Activated CD4-positive, alpha-beta T cell treated with anti-CD3 and anti-CD28 coated beads, Interleukin-2, Interleukin-6, amounts not matched to agents 100 ng/mL and 50 ng/mL, durations not matched to agents 16 hours and 8 hours (primary cell): ENCODE data around the gene ALLC.
"Not testable (repeated sequence)": the region's sequence is repeated elsewhere in the genome, so short reads cannot be mapped to it uniquely, and the experiment has no call there.

ENCODE experiments used
- DNase-seq: peaks from one replicate; pipeline ENCODE4 v3.0.0-alpha.2; 2020

Gene ALLC

DNA sequence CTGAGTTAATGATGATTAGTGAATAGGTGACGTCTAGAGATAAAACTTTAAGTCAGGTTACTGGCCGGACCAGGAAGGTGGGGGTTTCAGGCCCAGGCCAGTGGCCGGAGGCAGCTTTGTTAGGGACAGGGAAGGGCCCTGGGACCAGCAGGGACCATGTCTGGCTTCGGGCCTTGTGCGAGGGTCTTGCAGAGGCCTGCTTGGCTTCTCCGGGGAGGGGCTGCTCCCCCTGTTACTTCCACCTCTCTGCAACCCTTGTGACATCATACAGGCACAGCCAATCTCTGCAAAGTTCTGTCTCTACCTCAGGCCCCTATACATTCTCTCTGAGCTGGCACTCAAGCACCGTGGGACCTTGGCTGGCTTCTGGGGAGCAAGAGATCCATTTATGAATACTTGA, at the start of gene ALLC:
Gene ALLC (plus strand): TSS at position 320 of the 400 bp plus-strand sequence. CDS start 12,958 bp downstream, outside the sequence.
- DNase-seq = no peak

DNA sequence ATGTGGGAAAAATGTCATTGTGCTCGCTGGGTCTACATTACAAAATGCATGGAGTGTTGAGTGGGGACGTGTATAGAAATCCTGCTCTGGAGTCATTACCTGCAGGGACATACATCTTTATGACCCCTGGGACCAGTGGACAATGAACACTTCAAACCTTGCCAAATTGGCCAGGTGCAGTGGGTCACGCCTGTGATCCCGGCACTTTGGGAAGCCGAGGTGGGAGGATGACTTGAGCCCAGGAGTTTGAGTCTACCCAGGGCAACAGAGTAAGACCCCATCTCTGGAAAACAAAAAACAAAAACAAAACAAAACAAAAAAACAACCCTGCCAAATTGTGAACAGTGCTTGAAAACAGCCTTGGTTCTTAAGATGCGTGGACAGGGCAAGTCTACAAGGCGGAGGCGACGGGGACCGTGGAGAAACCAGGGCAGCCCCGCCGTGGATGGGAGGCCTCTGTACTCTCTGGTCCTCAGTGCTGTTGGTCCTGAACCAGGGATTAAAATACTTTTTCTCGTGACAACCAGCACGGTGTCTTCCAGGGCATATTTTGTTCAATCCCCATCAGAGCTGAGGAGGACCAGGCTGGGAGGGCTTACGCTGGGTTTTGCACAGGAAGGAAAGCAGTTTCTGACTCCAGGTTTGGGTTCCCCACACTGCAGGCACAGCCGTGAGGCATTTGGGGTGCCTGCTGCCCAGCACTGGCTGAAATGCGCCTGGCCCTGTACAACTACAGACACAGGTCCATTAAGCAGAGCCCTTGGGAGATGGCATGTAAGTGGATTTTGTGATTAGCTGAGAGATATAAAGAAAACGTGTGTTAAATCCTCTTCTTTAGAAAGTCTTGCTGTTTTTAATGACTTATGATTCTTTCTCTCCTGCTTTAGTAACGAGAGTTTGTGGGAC, 49.4 kb upstream of the ALLC start:
- DNase-seq = no peak

GRCh38 chr2:3609279-3609673, 48.7 kb upstream of the ALLC start:
- DNase-seq = not testable (repeated sequence)

DNA sequence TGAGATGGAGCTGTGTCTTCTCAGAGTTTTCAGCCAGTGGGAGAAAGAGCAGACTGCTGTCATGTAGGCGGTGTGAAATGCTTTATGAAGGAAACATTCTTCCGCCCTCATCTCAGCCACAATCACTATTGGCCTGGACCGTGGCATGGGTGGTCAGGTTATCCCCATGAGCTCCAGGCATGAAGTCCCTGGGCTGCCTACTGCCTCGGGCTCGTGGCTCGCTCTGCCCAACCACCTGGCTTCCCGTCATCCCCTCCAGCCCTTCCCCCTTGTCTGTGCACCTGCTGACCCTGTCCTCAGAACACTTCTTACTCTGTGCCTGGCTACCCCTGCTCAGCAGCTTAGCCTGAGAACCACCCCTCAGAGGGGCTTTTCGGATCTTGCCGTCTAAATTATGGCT, 47.6 kb upstream of the ALLC start:
- DNase-seq = no peak

DNA sequence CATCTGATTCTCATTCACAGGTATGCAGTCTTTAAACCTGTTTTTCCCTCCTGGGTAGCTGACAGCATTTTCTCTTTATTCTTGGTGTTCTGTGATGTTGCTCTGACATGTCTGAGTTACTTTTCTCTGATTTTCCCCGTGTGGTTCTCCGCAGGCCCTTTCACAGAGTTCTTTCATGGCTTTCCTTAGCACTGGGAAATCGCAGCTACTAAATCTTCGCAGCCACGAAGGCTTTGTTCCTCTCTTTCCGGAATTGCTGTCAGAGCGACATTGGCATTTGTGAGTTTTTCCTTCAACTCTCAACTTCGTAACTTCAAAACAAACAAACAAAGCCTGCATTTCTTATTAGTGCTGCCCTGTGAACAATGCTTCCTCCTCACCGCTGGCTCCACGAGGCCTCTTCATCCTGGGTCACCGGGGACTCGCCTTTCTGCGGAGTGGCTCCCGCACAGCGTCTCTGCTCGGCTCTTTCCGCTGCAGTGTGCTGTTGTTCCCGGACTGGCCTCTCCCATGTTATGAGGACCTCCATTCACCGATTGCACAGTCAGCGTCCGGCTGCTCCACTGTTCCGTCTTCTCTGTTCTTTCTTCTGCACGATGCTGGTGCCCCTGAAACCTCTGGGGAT, 47.0 kb upstream of the ALLC start:
- no peak for DNase-seq

- DNase-seq = no peak
Measured at GRCh38 chr2:3611589-3611988, 46.4 kb upstream of the ALLC start.

DNA sequence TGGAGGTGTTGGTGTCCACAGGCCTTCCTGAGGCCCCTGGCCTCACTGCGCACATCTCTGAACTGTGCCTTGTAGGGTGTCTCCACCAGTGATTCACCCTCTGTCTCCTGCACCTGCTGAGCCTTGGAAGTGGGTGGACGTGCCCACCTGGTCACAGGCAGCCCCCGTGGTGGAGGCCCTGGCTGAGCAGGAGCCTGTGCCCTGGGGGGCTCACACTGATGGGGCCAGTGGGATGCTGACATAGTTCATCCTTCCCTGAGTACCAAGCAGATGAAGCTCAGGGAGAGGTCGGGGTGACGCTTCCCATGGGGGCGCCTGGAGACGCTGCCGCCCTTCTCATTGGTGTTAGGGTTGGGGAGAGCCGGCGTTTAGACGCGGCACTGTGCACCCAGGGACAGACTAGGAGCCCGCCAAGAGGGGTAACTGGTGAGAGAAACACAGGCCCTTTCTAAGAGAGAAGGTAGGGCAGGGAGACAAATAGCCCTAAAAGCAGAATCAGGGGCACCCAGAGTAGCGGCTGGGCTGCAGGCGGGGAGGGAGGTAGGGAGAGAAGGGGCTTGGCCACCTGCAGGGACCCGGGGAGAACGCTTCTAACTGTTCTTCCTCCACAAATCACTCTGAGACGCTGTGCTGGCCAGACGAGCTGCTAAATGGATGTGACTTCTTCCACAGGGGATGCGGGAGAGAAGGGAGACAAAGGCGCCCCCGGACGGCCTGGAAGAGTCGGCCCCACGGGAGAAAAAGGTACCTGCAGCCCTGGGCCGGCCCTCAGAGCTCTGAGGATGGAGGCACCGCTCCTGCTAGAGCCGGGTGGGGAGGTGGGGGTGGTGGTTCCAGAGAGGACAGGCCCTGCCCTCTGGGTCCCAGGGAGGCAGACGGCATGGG, 45.1 kb upstream of the ALLC start:
- no peak for DNase-seq

GRCh38 chr2:3613524-3613905, 44.5 kb upstream of the ALLC start:
- DNase-seq = no peak

- DNase-seq = not testable (repeated sequence)
Measured at GRCh38 chr2:3614743-3615142, 43.3 kb upstream of the ALLC start.

- not testable (repeated sequence) for DNase-seq
Measured at GRCh38 chr2:3615541-3616200, 42.3 kb upstream of the ALLC start.

DNA sequence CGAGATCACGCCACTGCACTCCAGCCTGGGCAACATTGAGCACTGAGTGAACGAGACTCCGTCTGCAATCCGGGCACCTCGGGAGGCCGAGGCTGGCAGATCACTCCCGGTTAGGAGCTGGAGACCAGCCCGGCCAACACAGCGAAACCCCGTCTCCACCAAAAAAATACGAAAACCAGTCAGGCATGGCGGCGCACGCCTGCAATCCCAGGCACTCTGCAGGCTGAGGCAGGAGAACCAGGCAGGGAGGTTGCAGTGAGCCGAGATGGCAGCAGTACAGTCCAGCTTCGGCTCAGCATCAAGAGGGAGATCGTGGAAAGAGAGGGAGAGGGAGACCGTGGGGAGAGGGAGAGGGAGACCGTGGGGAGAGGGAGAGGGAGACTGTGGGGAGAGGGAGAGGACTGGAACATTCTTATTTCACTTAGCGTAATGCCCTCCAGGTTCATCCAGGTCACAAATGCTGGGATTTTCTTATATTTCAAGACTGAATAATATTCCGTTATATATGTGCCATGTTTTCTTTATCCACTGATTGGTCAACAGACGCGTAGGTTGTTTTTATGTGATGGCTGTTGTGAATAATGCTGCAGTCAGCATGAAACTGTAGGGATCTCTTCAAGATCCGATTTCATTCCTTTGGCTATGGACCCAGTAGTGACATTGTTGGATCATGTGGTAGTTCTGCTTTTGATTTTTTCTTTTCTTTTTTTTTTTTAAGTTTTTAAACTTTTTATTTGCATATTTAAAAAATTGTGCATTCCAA, 41.4 kb upstream of the ALLC start:
- not testable (repeated sequence) for DNase-seq

DNA sequence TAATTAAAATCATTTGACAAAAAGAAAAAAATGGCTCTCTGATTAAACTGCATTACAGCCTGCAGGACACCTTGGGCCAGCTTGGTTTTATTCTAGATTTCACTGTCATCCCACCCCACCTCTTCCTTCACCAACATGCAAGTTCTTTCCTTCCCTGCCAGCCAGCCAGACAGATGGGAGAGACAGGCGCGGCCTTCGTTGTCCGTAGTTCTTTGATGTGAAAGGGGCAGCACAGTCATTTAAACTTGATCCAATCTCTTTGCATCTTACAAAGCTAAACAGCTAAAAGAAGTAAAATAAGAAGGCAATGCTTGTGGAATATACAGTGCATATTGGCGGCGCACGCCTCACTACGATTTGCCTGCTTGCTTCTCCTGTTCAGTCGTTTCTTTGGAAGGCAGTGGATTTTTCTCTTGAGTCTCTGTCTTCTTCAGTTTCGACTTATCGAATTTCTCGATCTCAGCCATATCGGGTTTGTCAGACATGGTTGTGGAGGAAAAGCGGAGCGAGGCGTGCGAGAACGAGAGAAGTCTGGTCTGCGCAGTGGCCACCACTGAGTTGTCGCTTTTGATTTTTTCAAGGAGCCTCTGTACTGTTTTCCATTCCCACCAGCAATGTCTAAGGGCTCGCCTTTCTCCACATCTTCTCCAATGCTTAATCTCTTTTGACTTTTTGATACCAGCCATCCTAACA, 40.7 kb upstream of the ALLC start:
- DNase-seq = no peak

DNA sequence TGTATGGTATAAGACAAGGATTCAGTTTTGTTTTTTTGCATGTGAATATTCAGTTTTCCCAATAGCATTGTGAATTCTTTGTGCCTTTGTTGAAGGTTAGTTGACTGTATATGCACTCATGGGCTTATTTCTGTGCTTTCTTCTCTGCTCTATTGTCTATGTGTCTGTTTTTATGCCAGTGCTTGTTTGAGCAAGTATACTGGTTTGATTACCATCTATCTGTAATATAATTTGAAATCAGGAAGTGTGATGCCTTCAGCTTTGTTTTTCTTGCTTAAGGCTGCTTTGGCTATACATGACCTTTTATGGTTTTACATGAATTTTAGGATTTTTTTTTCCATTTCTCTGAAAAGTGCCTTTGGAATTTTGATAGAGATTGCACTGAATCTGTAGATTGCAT, 39.6 kb upstream of the ALLC start:
- no peak for DNase-seq

DNA sequence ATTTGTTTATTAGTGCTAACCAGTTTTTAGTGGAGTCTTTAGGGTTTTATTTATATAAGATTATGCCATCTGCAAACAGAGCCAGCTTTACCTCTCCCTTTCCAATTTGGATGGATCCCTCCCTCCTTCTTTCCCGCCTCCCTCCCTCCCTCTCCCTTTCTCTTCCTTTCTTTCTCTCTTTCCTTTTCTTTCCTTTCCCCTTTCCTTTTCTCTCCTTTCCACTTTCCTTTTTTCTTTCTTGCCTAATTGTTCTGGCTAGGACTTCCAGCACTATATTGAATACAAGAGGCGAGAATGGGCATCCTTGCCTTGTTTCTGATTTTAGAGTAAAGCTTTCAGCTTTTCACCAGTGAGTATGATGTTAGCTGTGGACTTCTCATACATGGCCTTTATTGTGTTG, 39.0 kb upstream of the ALLC start:
- DNase-seq = no peak

- DNase-seq = not testable (repeated sequence)
Measured at GRCh38 chr2:3619661-3620060, 38.3 kb upstream of the ALLC start.

DNA sequence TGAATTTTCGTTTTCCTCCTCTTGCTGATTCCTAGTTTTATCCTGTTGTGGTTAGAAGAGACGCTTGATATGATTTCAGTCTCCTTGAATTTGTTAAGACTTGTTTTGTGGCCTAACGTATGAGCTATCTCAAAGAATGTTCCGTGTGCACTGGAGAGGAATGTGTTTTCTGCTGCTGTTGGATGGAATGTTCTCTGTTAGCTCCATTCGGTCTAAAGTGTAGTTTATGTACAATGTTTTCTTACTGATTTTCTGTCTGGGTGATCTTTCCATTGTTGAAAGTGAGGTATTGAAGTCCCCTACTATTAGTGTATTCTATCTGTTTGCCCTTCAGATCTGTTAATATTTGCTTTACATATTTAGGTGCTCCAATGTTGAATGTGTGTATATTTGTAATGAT, 37.2 kb upstream of the ALLC start:
- no peak for DNase-seq

- no peak for DNase-seq
Measured at GRCh38 chr2:3622967-3623366, 35.0 kb upstream of the ALLC start.

DNA sequence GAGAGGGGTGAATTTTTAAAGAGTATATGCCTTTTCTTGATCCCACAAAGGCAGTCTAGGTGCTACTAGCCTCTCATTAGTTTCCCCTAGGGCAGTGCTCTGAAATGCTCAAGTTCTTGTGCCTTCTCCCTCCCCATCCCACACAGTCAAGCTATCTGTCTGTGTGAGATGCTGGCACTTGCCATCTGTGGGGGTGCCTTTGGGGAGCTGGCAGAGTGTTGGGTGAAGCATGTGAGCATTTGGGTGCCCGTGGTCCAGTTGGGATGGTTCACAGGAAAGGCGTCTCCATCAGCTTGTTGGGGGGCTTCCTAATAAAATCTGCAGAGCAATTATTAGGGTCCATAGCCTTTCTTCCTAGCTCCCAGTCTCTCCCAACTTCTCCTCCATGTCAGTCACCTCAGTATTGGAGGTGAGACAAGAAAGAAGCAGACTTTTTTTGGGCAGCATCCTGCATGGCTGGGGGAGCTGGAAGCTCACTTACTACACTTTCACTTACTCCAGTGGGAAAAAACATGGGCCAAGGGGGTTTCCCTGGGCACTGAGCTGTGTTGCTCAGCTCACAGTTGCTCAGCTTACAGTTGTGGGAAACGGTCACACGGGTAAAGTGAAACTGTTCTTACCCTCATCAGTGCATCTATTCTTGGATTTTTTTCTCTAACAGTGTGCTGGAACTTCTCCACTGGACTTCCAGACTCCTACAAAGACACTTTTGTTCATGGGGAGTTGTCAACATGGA, 33.8 kb upstream of the ALLC start:
- DNase-seq = no peak

- no peak for DNase-seq
Measured at GRCh38 chr2:3625186-3625585, 32.8 kb upstream of the ALLC start.

GRCh38 chr2:3626118-3626811, 31.7 kb upstream of the ALLC start:
- DNase-seq = no peak
